ENCODE measurements around the gene CXorf49B.
"Not testable (repeated sequence)": the region's sequence is repeated elsewhere in the genome, so short reads cannot be mapped to it uniquely, and the experiment has no call there.

The CXorf49B gene

GRCh38 chrX:71763049-71763448 lies at the start of gene CXorf49B:
TSS of gene CXorf49B (plus strand) at chrX:71763349. CDS start at chrX:71763424, 75 bp downstream.
- not testable (repeated sequence) for H3K4me3 ChIP-seq (ENCODE audit: control insufficient read depth, low read depth, low read length); DNase-seq (ENCODE audit: low read depth)

DNA sequence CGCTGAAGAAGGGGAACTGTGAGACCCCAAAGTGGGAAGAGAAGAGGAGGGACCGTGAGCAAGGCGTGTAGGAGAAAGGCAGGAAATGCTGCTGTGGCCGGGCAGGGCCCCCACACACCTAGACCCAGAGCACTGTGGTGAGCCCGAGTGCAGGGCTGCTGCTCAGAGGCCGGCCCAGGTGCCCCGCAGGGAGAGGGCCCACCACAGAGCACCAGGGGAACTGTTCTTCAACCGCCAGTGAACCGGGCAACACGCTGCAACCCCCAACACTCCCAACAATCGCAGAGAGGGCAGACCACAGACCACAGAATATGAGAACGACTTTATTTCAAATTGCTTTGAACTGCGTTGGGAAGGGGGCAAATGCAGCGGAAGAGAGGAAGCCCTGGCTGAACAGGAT lies 49.1 kb upstream of the CXorf49B start:
- not testable (repeated sequence) for DNase-seq (ENCODE audit: low read depth); H3K4me3 ChIP-seq (ENCODE audit: control insufficient read depth, low read depth, low read length)

GRCh38 chrX:71715551-71715950 lies 47.6 kb upstream of the CXorf49B start:
- DNase-seq (ENCODE audit: low read depth); H3K4me3 ChIP-seq (ENCODE audit: control insufficient read depth, low read depth, low read length): not testable (repeated sequence)

DNA sequence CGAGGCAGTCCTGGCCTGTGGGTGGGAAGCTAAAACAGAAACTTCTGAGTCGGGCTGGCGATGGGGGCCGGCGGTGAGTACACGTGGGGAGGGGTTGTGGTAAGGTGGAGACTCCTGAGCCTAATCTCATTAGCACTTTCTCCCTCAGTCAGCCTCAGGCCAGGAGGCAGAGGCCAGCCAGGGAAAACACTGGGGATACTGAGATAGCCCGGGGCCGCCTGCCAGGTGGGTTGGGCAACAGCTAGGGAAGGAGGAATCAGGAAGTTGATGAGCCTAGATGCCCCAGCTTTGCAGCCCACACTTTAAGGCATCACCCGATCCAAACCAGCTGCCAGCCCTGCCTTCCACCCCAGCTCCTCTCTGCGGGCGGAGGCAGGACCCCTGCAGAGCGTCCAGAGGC lies 46.8 kb upstream of the CXorf49B start:
- DNase-seq (ENCODE audit: low read depth) = not testable (repeated sequence)

GRCh38 chrX:71718185-71718584 lies 45.0 kb upstream of the CXorf49B start, which contains the start of gene CXorf49:
TSS of gene CXorf49 (minus strand) at chrX:71718285. CDS start at chrX:71718151, 134 bp downstream.
- H3K4me3 ChIP-seq (ENCODE audit: control insufficient read depth, low read depth, low read length); DNase-seq (ENCODE audit: low read depth): not testable (repeated sequence)

More for the DNA sequence above, 46.8 kb upstream of the CXorf49B start:
- not testable (repeated sequence) for H3K4me3 ChIP-seq (ENCODE audit: control insufficient read depth, low read depth, low read length)

DNA sequence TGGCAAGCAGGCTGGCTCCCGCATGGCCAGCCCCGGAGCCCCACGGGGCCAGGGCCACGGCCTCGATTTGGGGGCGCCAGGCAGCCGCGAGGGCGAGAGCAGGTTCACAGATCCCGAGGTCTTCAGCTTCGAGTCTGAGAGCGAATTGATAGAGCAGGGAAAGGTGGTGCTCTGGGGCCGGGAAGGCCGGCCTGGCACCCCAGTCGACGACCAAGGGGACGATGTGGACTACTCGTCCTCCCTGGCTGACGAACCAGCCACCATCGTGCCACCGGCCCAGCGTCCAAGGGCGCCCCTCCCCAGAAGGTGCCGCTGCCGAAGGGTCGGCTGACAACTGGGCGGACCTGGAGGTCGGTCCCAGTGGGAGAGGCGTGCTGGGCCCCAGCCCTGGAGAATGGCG lies 44.0 kb upstream of the CXorf49B start:
- not testable (repeated sequence) for DNase-seq (ENCODE audit: low read depth); H3K4me3 ChIP-seq (ENCODE audit: control insufficient read depth, low read depth, low read length)

GRCh38 chrX:71720289-71720886 lies 42.8 kb upstream of the CXorf49B start:
- not testable (repeated sequence) for H3K4me3 ChIP-seq (ENCODE audit: control insufficient read depth, low read depth, low read length); DNase-seq (ENCODE audit: low read depth)

DNA sequence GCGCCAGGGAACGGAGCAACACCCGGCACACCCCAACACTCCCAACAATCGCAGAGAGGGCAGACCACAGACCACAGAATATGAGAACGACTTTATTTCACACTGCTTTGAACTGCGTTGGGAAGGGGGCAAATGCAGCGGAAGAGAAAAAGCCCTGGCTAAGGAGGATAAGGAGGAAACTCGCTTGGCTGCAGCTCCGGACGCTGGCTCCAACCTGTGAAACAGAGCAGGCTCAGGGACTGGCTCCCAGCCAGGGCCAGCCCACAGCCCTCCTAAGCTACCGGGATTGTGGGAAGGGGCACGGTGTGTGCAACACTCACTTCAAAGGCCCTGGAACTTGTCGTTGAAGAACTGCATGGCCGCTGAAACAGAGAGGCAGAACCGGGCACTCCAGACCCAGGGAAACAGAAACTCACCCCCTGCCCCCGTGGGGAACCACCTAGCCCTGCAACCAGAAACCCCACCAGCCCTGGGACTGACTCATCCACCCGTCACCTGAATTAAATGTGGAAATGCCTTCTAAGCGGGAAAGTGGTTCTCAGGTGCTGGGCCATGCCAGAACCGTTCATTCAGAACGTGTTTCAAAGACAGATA lies 2.4 kb upstream of the CXorf49B start:
- not testable (repeated sequence) for H3K4me3 ChIP-seq (ENCODE audit: control insufficient read depth, low read depth, low read length); DNase-seq (ENCODE audit: low read depth)

- not testable (repeated sequence) for H3K4me3 ChIP-seq (ENCODE audit: control insufficient read depth, low read depth, low read length); DNase-seq (ENCODE audit: low read depth)
Observed at GRCh38 chrX:71764832-71765231, 1.7 kb downstream of the CXorf49B start.

GRCh38 chrX:71765613-71766012 lies 2.5 kb downstream of the CXorf49B start:
- DNase-seq (ENCODE audit: low read depth) = not testable (repeated sequence)

GRCh38 chrX:71767134-71767533 lies 4.0 kb downstream of the CXorf49B start:
- not testable (repeated sequence) for DNase-seq (ENCODE audit: low read depth); H3K4me3 ChIP-seq (ENCODE audit: control insufficient read depth, low read depth, low read length)

More at GRCh38 chrX:71765613-71766012, 2.5 kb downstream of the CXorf49B start:
- H3K4me3 ChIP-seq (ENCODE audit: control insufficient read depth, low read depth, low read length) = not testable (repeated sequence)

- DNase-seq (ENCODE audit: low read depth) = not testable (repeated sequence)
Observed at GRCh38 chrX:71778322-71778721, 15.2 kb downstream of the CXorf49B start.

DNA sequence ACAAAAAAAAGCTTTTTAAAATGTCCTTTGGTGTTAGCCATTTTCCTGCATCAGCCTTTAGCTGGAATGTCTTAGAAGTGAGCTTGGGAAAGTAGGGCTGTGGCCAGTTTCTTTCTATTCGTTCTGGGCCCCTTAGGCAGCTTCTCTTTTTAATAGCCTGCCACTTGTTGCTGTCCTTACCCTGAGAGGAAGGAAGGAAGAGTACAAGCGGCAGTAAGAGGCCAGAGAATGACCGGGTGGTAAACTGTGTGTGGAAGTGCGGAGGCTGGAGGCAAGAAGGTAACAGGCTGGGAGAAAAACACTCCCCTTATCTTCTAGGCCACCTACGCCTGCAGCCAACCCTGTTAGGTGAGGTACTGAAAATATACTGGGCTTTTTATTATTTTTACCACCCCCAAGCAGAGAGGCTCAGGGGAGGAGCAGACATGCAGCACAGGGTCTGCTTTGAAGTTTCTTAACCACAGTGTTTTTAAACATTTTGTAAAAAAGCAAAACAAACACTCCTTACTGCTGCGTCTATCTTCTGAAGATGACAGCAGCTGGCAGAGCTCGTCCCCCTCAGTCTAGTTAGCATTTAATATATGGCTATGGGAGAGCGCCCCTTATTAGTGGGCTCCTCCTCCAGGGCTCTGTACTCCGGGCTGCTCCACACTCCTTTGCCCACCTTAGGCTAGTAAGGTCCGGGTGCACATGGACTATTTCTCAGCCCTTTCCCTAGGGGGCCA lies 19.2 kb downstream of the CXorf49B start:
- not testable (repeated sequence) for DNase-seq (ENCODE audit: low read depth); H3K4me3 ChIP-seq (ENCODE audit: control insufficient read depth, low read depth, low read length)

More at GRCh38 chrX:71778322-71778721, 15.2 kb downstream of the CXorf49B start:
- H3K4me3 ChIP-seq (ENCODE audit: control insufficient read depth, low read depth, low read length) = not testable (repeated sequence)

DNA sequence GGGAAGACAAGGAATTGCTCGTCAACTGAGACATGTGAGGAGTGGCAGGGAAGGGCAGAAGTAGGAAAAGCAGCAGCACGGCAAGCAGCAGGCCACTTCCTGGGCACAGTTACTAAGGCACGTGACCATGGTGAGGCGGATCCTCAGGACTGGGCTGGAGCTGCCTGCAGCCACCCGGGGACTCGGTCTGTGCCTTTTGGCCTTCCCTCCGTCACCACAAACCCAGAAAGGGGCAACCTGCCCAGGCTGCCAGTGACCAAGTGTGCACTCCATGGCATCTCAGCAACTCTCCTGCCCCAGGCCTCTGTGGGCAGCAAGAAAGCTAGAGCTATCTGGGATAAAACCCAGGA lies 19.8 kb downstream of the CXorf49B start:
- not testable (repeated sequence) for H3K4me3 ChIP-seq (ENCODE audit: control insufficient read depth, low read depth, low read length); DNase-seq (ENCODE audit: low read depth)

- not testable (repeated sequence) for H3K4me3 ChIP-seq (ENCODE audit: control insufficient read depth, low read depth, low read length); DNase-seq (ENCODE audit: low read depth)
Observed at GRCh38 chrX:71783569-71784347, 20.6 kb downstream of the CXorf49B start.

DNA sequence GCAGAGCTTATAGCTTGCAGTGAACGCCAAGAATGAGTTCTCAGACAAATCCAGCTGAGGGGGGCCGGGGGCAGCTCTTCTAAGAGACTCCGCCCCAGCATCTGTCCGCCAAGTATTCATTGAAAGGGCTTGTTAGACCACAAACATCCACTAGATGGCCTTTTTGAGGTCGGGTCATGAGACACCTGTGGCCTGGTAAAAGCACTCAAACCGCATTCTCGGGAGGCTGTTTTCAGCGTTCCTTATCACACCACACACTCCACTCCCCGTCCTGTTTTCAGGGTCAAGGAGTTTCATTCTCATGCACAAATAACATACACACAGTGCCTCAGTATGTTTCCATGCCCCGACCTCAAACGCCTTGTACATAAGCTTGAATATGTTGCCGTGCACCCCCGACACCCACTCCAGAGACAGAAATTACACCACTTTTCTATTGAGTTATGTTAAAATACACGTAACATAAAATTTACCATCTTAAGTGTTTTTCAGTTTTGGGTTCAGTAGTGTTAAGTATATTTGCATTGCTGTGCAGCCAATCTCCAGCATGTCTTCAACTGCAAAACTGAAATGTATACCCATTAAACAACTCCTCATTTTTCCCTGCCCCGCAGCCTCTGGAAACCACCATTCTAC lies 21.3 kb downstream of the CXorf49B start:
- not testable (repeated sequence) for H3K4me3 ChIP-seq (ENCODE audit: control insufficient read depth, low read depth, low read length); DNase-seq (ENCODE audit: low read depth)

- not testable (repeated sequence) for DNase-seq (ENCODE audit: low read depth); H3K4me3 ChIP-seq (ENCODE audit: control insufficient read depth, low read depth, low read length)
Observed at GRCh38 chrX:71806450-71806849, 43.3 kb downstream of the CXorf49B start.

Measured in fibroblast of mammary gland (primary cell).